ENCODE measurements around the gene DYNLL1.

The DYNLL1 gene

DNA sequence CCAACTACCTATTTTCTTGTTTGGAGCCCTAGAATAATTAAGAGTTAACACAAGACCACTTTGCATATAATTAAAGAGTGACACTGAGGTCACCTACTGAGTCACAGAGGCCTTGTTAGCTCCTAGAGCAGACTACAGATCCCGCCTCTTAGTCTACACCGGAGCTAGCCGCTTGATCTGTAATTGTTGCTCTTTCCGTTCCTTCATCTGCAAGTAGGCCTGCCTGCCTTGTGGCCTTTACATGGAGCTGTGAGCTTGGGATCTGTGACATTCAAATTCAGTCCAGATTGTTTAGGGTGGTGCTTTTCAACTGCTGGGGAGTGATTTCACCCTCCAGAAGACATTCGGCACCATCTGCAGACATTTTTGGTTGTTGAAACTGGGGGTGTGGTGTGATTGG lies 5.6 kb upstream of the DYNLL1 start:
- TF ChIP-seq, protein P1, sequence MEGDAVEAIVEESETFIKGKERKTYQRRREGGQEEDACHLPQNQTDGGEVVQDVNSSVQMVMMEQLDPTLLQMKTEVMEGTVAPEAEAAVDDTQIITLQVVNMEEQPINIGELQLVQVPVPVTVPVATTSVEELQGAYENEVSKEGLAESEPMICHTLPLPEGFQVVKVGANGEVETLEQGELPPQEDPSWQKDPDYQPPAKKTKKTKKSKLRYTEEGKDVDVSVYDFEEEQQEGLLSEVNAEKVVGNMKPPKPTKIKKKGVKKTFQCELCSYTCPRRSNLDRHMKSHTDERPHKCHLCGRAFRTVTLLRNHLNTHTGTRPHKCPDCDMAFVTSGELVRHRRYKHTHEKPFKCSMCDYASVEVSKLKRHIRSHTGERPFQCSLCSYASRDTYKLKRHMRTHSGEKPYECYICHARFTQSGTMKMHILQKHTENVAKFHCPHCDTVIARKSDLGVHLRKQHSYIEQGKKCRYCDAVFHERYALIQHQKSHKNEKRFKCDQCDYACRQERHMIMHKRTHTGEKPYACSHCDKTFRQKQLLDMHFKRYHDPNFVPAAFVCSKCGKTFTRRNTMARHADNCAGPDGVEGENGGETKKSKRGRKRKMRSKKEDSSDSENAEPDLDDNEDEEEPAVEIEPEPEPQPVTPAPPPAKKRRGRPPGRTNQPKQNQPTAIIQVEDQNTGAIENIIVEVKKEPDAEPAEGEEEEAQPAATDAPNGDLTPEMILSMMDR (IDR thresholded peaks at IDR 0.05): no peak
- Mint-ChIP-seq H3K27ac (peak overlapping the region; percentile 52), H3K9me3 (no peaks in the 10 kb centered on the region), H3K4me1 (peaks cover 23% of the 10 kb centered on the region), H3K36me3 (ENCODE audit: low read depth) (peaks cover 6% of the 10 kb centered on the region), H3K27me3 (ENCODE audit: low read depth, poor library complexity) (peaks cover 7% of the 10 kb centered on the region), H3K4me3 (no peak overlapping the region)
- no peak for DNase-seq

DNA sequence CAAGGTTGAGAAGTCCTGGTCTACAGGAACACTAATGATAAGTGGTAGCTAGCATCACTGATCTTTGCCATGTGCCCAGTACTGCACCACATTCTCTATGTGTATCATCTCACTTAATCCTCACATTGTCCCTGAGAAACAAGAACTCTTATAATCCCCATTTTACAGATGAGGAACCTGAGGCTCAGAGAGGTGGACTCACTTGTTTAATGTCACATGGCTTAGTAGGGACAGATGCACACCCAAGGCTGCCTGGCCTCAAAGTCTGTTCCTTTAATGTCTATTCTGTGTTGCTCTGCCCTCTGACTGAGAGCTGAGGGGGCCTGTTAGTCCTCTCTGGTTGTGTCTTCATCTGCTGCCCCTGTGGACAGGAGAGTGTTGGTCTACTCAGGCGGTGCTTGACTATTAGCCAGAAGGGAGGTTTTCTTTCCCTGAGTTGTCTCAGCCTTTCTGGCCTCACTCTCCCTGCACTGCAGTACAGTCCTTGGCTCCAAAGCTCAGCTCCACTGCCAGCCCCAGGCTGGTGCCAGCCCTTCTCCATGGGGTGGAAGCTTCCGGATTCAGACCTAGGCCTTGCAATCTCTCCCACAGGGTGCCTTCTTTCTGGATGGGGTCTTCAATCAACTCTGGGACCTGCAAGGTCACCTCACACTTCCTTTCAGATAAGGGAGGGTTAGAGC lies 4.9 kb upstream of the DYNLL1 start:
- peaks cover 25% of the 10 kb centered on the region for H3K4me1 Mint-ChIP-seq
- peak overlapping the region; percentile 24 for H3K27ac Mint-ChIP-seq
- no peaks in the 10 kb centered on the region for H3K9me3 Mint-ChIP-seq
- H3K36me3 Mint-ChIP-seq (ENCODE audit: low read depth): peaks cover 6% of the 10 kb centered on the region
- no peak for DNase-seq
- peaks cover 7% of the 10 kb centered on the region for H3K27me3 Mint-ChIP-seq (ENCODE audit: low read depth, poor library complexity)
- no peak overlapping the region for H3K4me3 Mint-ChIP-seq
- TF ChIP-seq, protein P1 (IDR thresholded peaks at IDR 0.05): no peak

DNA sequence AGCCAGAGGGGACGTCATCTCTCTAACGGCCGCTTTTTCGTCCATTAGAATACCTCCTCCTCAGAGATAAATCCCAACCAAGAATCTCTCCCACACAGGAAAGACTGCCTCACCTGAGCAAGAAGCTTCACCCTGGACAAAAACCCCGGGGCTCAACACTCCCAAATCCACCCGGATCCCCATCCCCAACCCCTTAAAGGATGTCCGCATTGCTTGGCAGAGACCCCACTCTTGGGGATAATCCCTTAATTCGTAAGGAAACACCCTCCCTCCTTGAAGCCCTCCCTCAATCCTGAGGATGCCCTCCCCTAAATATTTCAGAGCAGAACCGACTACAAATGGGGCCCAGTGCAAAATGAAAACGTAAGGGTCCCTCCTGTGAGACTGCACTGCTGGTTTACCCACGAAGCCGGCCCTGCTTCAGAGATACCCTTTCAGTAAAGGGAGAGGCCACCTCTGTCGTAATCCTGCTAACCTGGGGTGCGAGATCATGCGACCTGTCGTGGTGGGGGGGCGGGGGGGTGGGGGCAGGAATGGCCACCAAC lies 655 bp upstream of the DYNLL1 start:
- Mint-ChIP-seq H3K4me1 (peaks cover 40% of the 10 kb centered on the region), H3K36me3 (ENCODE audit: low read depth) (peaks cover 35% of the 10 kb centered on the region), H3K4me3 (peak overlapping the region; percentile 100), H3K9me3 (no peaks in the 10 kb centered on the region), H3K27me3 (ENCODE audit: low read depth, poor library complexity) (peaks cover 3% of the 10 kb centered on the region), H3K27ac (peak overlapping the region; percentile 81)
- DNase-seq: peak; percentile 16
- TF ChIP-seq, protein P1 (IDR thresholded peaks at IDR 0.05): no peak

DNA sequence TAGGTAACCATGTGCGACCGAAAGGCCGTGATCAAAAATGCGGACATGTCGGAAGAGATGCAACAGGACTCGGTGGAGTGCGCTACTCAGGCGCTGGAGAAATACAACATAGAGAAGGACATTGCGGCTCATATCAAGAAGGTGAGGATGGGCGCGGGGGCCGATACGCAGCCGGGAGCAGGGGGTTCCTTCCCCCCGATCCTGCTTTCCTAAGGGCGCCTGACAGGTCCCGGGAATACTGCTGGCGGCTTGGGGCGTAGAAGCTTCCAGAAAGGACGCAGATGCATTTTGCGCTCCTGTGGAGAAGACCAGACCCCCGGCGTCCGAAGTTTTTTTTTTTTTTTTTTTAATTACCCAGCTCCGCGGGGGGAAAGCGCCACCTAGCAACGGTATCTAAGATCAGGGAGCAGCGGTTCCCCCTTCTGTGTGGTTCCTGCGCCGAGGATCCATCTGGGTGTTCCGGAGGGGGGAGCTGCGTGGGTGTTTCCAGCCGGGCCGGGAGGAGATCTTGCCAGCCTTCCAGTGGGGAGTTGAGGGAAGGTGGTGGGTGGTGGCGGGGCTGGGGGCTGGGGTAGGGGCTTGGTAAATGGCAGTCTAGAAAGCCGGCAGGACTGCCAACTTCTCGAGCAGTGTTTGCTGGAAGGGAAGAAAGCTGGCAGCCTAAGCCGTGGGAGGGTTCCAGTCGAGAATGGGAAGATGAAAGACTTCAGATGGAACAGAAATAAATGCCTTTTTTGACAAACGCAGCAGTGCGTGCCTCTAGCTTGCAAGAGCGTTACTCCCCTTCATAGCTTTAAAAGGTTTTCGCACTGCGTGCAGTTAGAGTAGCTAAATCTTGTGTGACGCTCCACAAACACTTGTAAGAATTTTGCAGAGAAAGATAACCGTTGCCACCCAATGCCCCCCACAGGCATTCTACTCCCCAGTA lies 764 bp downstream of the DYNLL1 start:
- TF ChIP-seq, protein P1 (IDR thresholded peaks at IDR 0.05): no peak
- peaks cover 3% of the 10 kb centered on the region for H3K27me3 Mint-ChIP-seq (ENCODE audit: low read depth, poor library complexity)
- DNase-seq: peak; percentile 60

DNA sequence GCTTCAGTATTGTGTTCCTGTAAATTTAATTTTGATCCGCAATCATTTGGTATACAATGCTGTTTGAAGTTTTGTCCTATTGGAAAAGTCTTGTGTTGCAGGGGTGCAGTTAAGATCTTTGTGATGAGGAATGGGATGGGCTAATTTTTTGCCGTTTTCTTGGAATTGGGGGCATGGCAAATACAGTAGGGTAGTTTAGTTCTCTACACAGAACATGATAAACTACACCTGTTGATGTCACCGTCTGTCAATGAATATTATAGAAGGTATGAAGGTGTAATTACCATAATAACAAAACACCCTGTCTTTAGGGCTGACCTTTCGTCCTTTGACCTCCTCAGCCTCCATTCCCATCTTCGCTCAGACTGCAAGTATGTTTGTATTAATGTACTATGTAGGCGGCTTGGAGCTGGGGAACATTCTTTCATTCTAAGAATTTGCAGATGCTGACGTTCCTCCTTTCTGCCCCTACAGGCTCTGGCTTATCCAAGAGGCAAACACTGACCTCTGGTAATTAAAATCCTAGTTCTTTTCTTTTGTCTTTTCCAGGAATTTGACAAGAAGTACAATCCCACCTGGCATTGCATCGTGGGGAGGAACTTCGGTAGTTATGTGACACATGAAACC lies 1.7 kb downstream of the DYNLL1 start:
- DNase-seq: no peak
- TF ChIP-seq, protein P1 (IDR thresholded peaks at IDR 0.05): no peak
- peaks cover 45% of the 10 kb centered on the region for H3K36me3 Mint-ChIP-seq (ENCODE audit: low read depth)

More for the DNA sequence above, 764 bp downstream of the DYNLL1 start:
- Mint-ChIP-seq H3K36me3 (ENCODE audit: low read depth) (peaks cover 45% of the 10 kb centered on the region), H3K27ac (peak overlapping the region; percentile 99), H3K4me3 (peak overlapping the region; percentile 100), H3K4me1 (peaks cover 40% of the 10 kb centered on the region), H3K9me3 (no peaks in the 10 kb centered on the region)

More for the DNA sequence above, 1.7 kb downstream of the DYNLL1 start:
- peak overlapping the region; percentile 77 for H3K27ac Mint-ChIP-seq
- H3K4me1 Mint-ChIP-seq: peaks cover 40% of the 10 kb centered on the region
- H3K4me3 Mint-ChIP-seq: peak overlapping the region; percentile 100
- peaks cover 3% of the 10 kb centered on the region for H3K27me3 Mint-ChIP-seq (ENCODE audit: low read depth, poor library complexity)
- no peaks in the 10 kb centered on the region for H3K9me3 Mint-ChIP-seq
